ENCODE data around the gene PYY. TPM values are rescaled to one million over a fixed set of nuclear protein-coding genes. Genes with fewer than 3 reads are reported as not detected.

The PYY gene
- total RNA-seq, 1 donor from 2014 or later = not detected

- no peak for ATAC-seq
Measured at GRCh38 chr17:43914451-43914850, 39.3 kb downstream of the PYY start.

- no peak for ATAC-seq
Measured at GRCh38 chr17:43913584-43913983, 40.2 kb downstream of the PYY start.

GRCh38 chr17:43912635-43913304, 41.0 kb downstream of the PYY start:
- no peak for ATAC-seq

- no peak for ATAC-seq
Measured at GRCh38 chr17:43911904-43912303, 41.8 kb downstream of the PYY start.

GRCh38 chr17:43909537-43910231, 44.1 kb downstream of the PYY start:
- ATAC-seq = no peak

GRCh38 chr17:43907998-43908721, 45.6 kb downstream of the PYY start:
- no peak for ATAC-seq

- peak; percentile 22 for ATAC-seq
Measured at GRCh38 chr17:43907425-43907981, 46.2 kb downstream of the PYY start, which contains the start of gene MPP2. MPP2 (minus strand) TSS chr17:43907536; CDS start chr17:43904460, 3,076 bp downstream.

- no peak for ATAC-seq
Measured at GRCh38 chr17:43906951-43907424, 46.8 kb downstream of the PYY start.

- ATAC-seq = no peak
Measured at GRCh38 chr17:43905985-43906852, 47.5 kb downstream of the PYY start.

GRCh38 chr17:43905400-43905984, 48.2 kb downstream of the PYY start:
- ATAC-seq = no peak

Other genes starting within 250 kb of the PYY start
- not detected for gene SOST, start 195.1 kb downstream of the PYY start, total RNA-seq
- gene DUSP3, start 175.0 kb downstream of the PYY start, total RNA-seq = 36.3 TPM
- gene CFAP97D1, start 173.5 kb downstream of the PYY start, total RNA-seq = not detected
- 2.8 TPM for gene MPP3, start 120.8 kb downstream of the PYY start, total RNA-seq
- 0.28 TPM for gene CD300LG, start 106.8 kb downstream of the PYY start, total RNA-seq
- gene MPP2, start 46.4 kb downstream of the PYY start, total RNA-seq = 0.32 TPM
- not detected for gene PPY, start 11.5 kb downstream of the PYY start, total RNA-seq
- gene NAGS, start 50.7 kb upstream of the PYY start, total RNA-seq = 2.4 TPM
- 23.2 TPM for gene TMEM101, start 61.0 kb upstream of the PYY start, total RNA-seq
- 41.8 TPM for gene LSM12, start 112.7 kb upstream of the PYY start, total RNA-seq
- 24.0 TPM for gene G6PC3, start 116.8 kb upstream of the PYY start, total RNA-seq
- 32.0 TPM for gene HDAC5, start 169.7 kb upstream of the PYY start, total RNA-seq
- 6.3 TPM for gene HROB, start 188.0 kb upstream of the PYY start, total RNA-seq
- not detected for gene ASB16, start 216.8 kb upstream of the PYY start, total RNA-seq
- 18.2 TPM for gene TMUB2, start 233.0 kb upstream of the PYY start, total RNA-seq
- gene ATXN7L3, start 245.9 kb upstream of the PYY start, total RNA-seq = 61.6 TPM

Measured in esophagus mucosa (tissue), 1 donor.